H9 (cell line): Measurements from ENCODE around the gene EFEMP1. TPM values are rescaled to one million over a fixed set of nuclear protein-coding genes. Genes with fewer than 3 reads are reported as not detected.

Source experiments
- DNase-seq: peaks from one replicate; pipeline ENCODE4 v3.0.0-alpha.2; 2017
- H2AFZ ChIP-seq: one replicate; pipeline ENCODE4 v1.6.1; 2013; ENCODE audit warnings: mild to moderate bottlenecking, low read length, control low read depth, moderate library complexity
- H2AK5ac ChIP-seq: 2 replicates; pipeline ENCODE4 v1.6.1; 2013; ENCODE audit warnings: low read length, control low read depth, mixed read lengths; ENCODE audit not compliant: insufficient read length
- H2BK120ac ChIP-seq: one replicate; pipeline ENCODE4 v1.6.1; 2013; ENCODE audit warnings: low read depth, mild to moderate bottlenecking, low read length, control low read depth, inconsistent platforms; ENCODE audit not compliant: poor library complexity, severe bottlenecking
- H2BK12ac ChIP-seq: 2 replicates; pipeline ENCODE4 v1.6.1; 2013; ENCODE audit warnings: low read length, control low read depth, mixed read lengths, low read depth; ENCODE audit not compliant: insufficient read length
- H2BK15ac ChIP-seq: 2 replicates; pipeline ENCODE4 v1.6.1; 2013; ENCODE audit warnings: low read depth, low read length, control low read depth
- H2BK20ac ChIP-seq: one replicate; pipeline ENCODE4 v1.6.1; 2013; ENCODE audit warnings: low read depth, mild to moderate bottlenecking, low read length, control low read depth, inconsistent platforms; ENCODE audit not compliant: poor library complexity, severe bottlenecking
- H2BK5ac ChIP-seq: 2 replicates; pipeline ENCODE4 v1.6.1; 2013; ENCODE audit warnings: low read length, control low read depth, mixed read lengths; ENCODE audit not compliant: insufficient read length
- H3K14ac ChIP-seq: 2 replicates; pipeline ENCODE4 v1.6.1; 2013; ENCODE audit warnings: low read length, control low read depth; ENCODE audit not compliant: insufficient read depth
- H3K18ac ChIP-seq: 2 replicates; pipeline ENCODE4 v1.6.1; 2013; ENCODE audit warnings: low read depth, mild to moderate bottlenecking, mixed read lengths, low read length, control low read depth; ENCODE audit not compliant: insufficient read length
- H3K23ac ChIP-seq: 2 replicates; pipeline ENCODE4 v1.6.1; 2013; ENCODE audit warnings: low read length, control low read depth, mixed read lengths, low read depth; ENCODE audit not compliant: insufficient read length
- H3K23me2 ChIP-seq: 2 replicates; pipeline ENCODE4 v1.6.1; 2013; ENCODE audit warnings: low read depth, mild to moderate bottlenecking, mixed read lengths, low read length, control low read depth; ENCODE audit not compliant: insufficient read length, poor library complexity, severe bottlenecking
- H3K27ac ChIP-seq: 2 replicates; pipeline ENCODE4 v1.5.1; 2013; ENCODE audit warnings: low read length, control low read depth, mixed read lengths, low read depth; ENCODE audit not compliant: insufficient read length
- H3K27me3 ChIP-seq: 2 replicates; pipeline ENCODE4 v1.6.1; 2013; ENCODE audit warnings: low read length, control low read depth, inconsistent platforms; ENCODE audit not compliant: insufficient read depth
- H3K4ac ChIP-seq: 2 replicates; pipeline ENCODE4 v1.6.1; 2013; ENCODE audit warnings: low read depth, mild to moderate bottlenecking, control low read depth, inconsistent platforms, low read length, moderate library complexity
- H3K4me1 ChIP-seq: 2 replicates; pipeline ENCODE4 v1.6.1; 2013; ENCODE audit warnings: low read length, control low read depth, inconsistent platforms; ENCODE audit not compliant: insufficient read depth
- H3K4me2 ChIP-seq: 2 replicates; pipeline ENCODE4 v1.6.1; 2013; ENCODE audit warnings: low read length, control low read depth, mixed read lengths; ENCODE audit not compliant: insufficient read length, insufficient read depth
- H3K56ac ChIP-seq: 2 replicates; pipeline ENCODE4 v1.6.1; 2013; ENCODE audit warnings: low read depth, mild to moderate bottlenecking, mixed read lengths, low read length, control low read depth; ENCODE audit not compliant: insufficient read length
- H3K79me1 ChIP-seq: 2 replicates; pipeline ENCODE4 v1.6.1; 2013; ENCODE audit warnings: low read depth, mild to moderate bottlenecking, moderate library complexity, low read length, control low read depth, inconsistent platforms; ENCODE audit not compliant: insufficient read depth, poor library complexity, severe bottlenecking
- H3K79me2 ChIP-seq: 2 replicates; pipeline ENCODE4 v1.6.1; 2013; ENCODE audit warnings: low read length, control low read depth, inconsistent platforms; ENCODE audit not compliant: insufficient read depth
- H3K9ac ChIP-seq: 2 replicates; pipeline ENCODE4 v1.6.1; 2013; ENCODE audit warnings: low read length, control low read depth, mixed read lengths; ENCODE audit not compliant: insufficient read length; ENCODE audit errors: extremely low read depth
- H3K9me3 ChIP-seq: one replicate; pipeline ENCODE4 v1.6.1; 2013; ENCODE audit warnings: low read depth, low read length, inconsistent platforms; ENCODE audit not compliant: control insufficient read depth
- H3T11ph ChIP-seq: one replicate; pipeline ENCODE4 v1.6.1; 2013; ENCODE audit warnings: mild to moderate bottlenecking, low read length, control low read depth, inconsistent platforms
- H4K20me1 ChIP-seq: one replicate; pipeline ENCODE4 v1.6.1; 2013; ENCODE audit not compliant: control insufficient read depth, insufficient read length, insufficient read depth
- H4K5ac ChIP-seq: 2 replicates; pipeline ENCODE4 v1.6.1; 2013; ENCODE audit warnings: low read depth, mild to moderate bottlenecking, mixed read lengths, low read length, control low read depth; ENCODE audit not compliant: insufficient read length
- H4K8ac ChIP-seq: replicated peaks from 2 replicates; pipeline ENCODE4 v1.6.1; 2013; ENCODE audit warnings: low read length, control low read depth, mixed read lengths, low read depth; ENCODE audit not compliant: insufficient read length
- H4K91ac ChIP-seq: 2 replicates; pipeline ENCODE4 v1.6.1; 2013; ENCODE audit warnings: low read depth, mild to moderate bottlenecking, moderate library complexity, mixed read lengths, low read length, control low read depth; ENCODE audit not compliant: insufficient read length
- H3K27ac Mint-ChIP-seq, 3 experiments: 2 replicates in 2 of 3; 3 replicates in 1 of 3; pipeline ENCODE4 v1.8.0; 2020 to 2021; ENCODE audit warnings: mixed read lengths in 3 of 3, mild to moderate bottlenecking in 1 of 3, moderate library complexity in 1 of 3
- H3K27me3 Mint-ChIP-seq: 2 replicates; pipeline ENCODE4 v1.8.0; 2021; ENCODE audit warnings: low read depth, mild to moderate bottlenecking, moderate library complexity, mixed read lengths
- H3K36me3 Mint-ChIP-seq, 3 experiments: 2 replicates in 2 of 3; 3 replicates in 1 of 3; pipeline ENCODE4 v1.8.0; 2020 to 2021; ENCODE audit warnings: low read depth in 3 of 3, mixed read lengths in 3 of 3; ENCODE audit not compliant: insufficient read depth in 1 of 3
- H3K4me1 Mint-ChIP-seq, 2 experiments: 2 replicates each; pipeline ENCODE4 v1.8.0; 2020; ENCODE audit warnings: mixed read lengths in 2 of 2
- H3K4me3 Mint-ChIP-seq, 2 experiments: 2 replicates in 1 of 2; 3 replicates in 1 of 2; pipeline ENCODE4 v1.8.0; 2020 to 2021; ENCODE audit warnings: mild to moderate bottlenecking in 2 of 2, mixed read lengths in 2 of 2, moderate library complexity in 1 of 2
- H3K9me3 Mint-ChIP-seq, 2 experiments: 2 replicates in 1 of 2; 3 replicates in 1 of 2; pipeline ENCODE4 v1.8.0; 2020; ENCODE audit warnings: mild to moderate bottlenecking in 2 of 2, mixed read lengths in 2 of 2, moderate library complexity in 1 of 2
- CTCF ChIP-seq: fragments of 200-600 bp; sonication (generic); conservative IDR thresholded peaks from 3 replicates; pipeline ENCODE4 v1.8.0; 2021; ENCODE audit warnings: antibody characterized with exemption, mild to moderate bottlenecking
- WGBS: extraction: QIAGEN DNeasy Blood & Tissue Kit; methylation state at CpG from one replicate; pipeline ENCODE4 v1.1.7; 2013; ENCODE audit warnings: missing lambda C conversion rate, low lambda C conversion rate, mixed read lengths; ENCODE audit not compliant: insufficient read length; ENCODE audit errors: extremely low coverage; 5-methylcytosine and 5-hydroxymethylcytosine counted together
- total RNA-seq: library from RNA; stranded (reverse); gene quantifications from 2 replicates; pipeline ENCODE4 v1.2.1, GENCODE V29; 2021

The EFEMP1 gene
- total RNA-seq, 1 experiment from 2014 or later = 3.5 TPM

GRCh38 chr2:55932843-55933242 lies 9.3 kb upstream of the EFEMP1 start:
- H3K79me1 ChIP-seq = no peaks in the 10 kb centered on the region
- H3K27ac Mint-ChIP-seq = no peak overlapping the region
- no CpG with 5 or more reads among the region's 3 CpGs for WGBS
- H3K4me3 Mint-ChIP-seq = no peak overlapping the region
- H2BK20ac ChIP-seq = no peak overlapping the region
- H2BK5ac ChIP-seq = no peak overlapping the region
- H3K56ac ChIP-seq = no peak overlapping the region
- no peaks in the 10 kb centered on the region for H3K36me3 Mint-ChIP-seq
- no peaks in the 10 kb centered on the region for H3K9me3 ChIP-seq
- H4K20me1 ChIP-seq = no peaks in the 10 kb centered on the region
- no peak for TF ChIP-seq CTCF
- H4K91ac ChIP-seq = no peak overlapping the region
- H3K23me2 ChIP-seq = no peaks in the 10 kb centered on the region
- no peak overlapping the region for H3K4ac ChIP-seq
- H2BK120ac ChIP-seq = no peak overlapping the region
- no peak overlapping the region for H4K5ac ChIP-seq
- no peak for DNase-seq
- H3K14ac ChIP-seq = no peak overlapping the region
- no peak overlapping the region for H4K8ac ChIP-seq
- H2BK12ac ChIP-seq = no peak overlapping the region
- H2AFZ ChIP-seq = no peak overlapping the region
- no peak overlapping the region for H3K9ac ChIP-seq
- H3T11ph ChIP-seq = no peak overlapping the region
- H3K4me2 ChIP-seq = no peak overlapping the region
- no peak overlapping the region for H2BK15ac ChIP-seq
- no peak overlapping the region for H2AK5ac ChIP-seq
- H3K9me3 Mint-ChIP-seq = no peaks in the 10 kb centered on the region
- H3K4me1 Mint-ChIP-seq = no peaks in the 10 kb centered on the region
- no peaks in the 10 kb centered on the region for H3K79me2 ChIP-seq
- no peak overlapping the region for H3K23ac ChIP-seq
- H3K27me3 Mint-ChIP-seq = peaks cover 11% of the 10 kb centered on the region; the same call in 1 of the 2 replicates
- no peaks in the 10 kb centered on the region for H3K27me3 ChIP-seq
- no peak overlapping the region for H3K18ac ChIP-seq
- H3K4me1 ChIP-seq = no peaks in the 10 kb centered on the region
- H3K27ac ChIP-seq = no peak overlapping the region
